A673 (cell line): Measurements from ENCODE around the gene BTG2.

Experiments
- CTCF ChIP-seq: fragments of 300-800, 200-600 bp; sonication (generic); conservative IDR thresholded peaks from 2 replicates; pipeline ENCODE4 v1.5.1; 2017; ENCODE audit warnings: low read depth, mild to moderate bottlenecking, antibody characterized with exemption, low read length, moderate library complexity, mixed read lengths
- EZH2 ChIP-seq: fragments of 200-600 bp; sonication (generic); IDR thresholded peaks from 2 replicates; pipeline ENCODE4 v1.6.1; 2017; ENCODE audit warnings: borderline replicate concordance, low read depth, mild to moderate bottlenecking, mixed read lengths, antibody characterized with exemption, low read length; ENCODE audit not compliant: poor library complexity, severe bottlenecking

GRCh38 chr1:203291201-203292096 is 13.9 kb upstream of the BTG2 start:
- no peak for TF ChIP-seq CTCF
- TF ChIP-seq EZH2: no peak
